Heart left ventricle (tissue), 16 donors: ENCODE results near the gene OR51D1. TPM values are rescaled to one million over a fixed set of nuclear protein-coding genes. Genes with fewer than 3 reads are reported as not detected.

Experiments
- ATAC-seq, 4 donors: fragments of 200-7000 bp; cut with Tn5 transposase; one replicate each; pipeline ENCODE4 v1.9.1; 2020 to 2022; ENCODE audit warnings: moderate library complexity in 4 of 4, mild to moderate bottlenecking in 3 of 4, moderate number of reproducible peaks in 1 of 4
- DNase-seq, 5 donors: peaks; one replicate each; pipeline ENCODE4 v3.0.0-alpha.2; 2020
- H3K27ac ChIP-seq, 12 donors: fragments of 200-600 bp; sonication (generic) in 4 of 12; one replicate each; pipeline versions ENCODE4 v1.5.0 to v1.8.0; 2016 to 2022; ENCODE audit warnings: mild to moderate bottlenecking in 2 of 12
- H3K27me3 ChIP-seq, 9 donors: fragments of 200-600 bp; sonication (generic) in 2 of 9; one replicate each; pipeline versions ENCODE4 v1.5.1 to v1.8.0; 2016 to 2022; ENCODE audit warnings: mild to moderate bottlenecking in 3 of 9
- H3K36me3 ChIP-seq, 9 donors: fragments of 200-600 bp; sonication (generic) in 2 of 9; one replicate each; pipeline versions ENCODE4 v1.5.0 to v1.8.0; 2018 to 2022; ENCODE audit warnings: mild to moderate bottlenecking in 2 of 9
- H3K4me1 ChIP-seq, 12 donors: fragments of 200-600 bp; sonication (generic) in 4 of 12; one replicate each; pipeline versions ENCODE4 v1.5.0 to v1.8.0; 2016 to 2022; ENCODE audit warnings: mild to moderate bottlenecking in 3 of 12
- H3K4me3 ChIP-seq, 12 donors: fragments of 200-600 bp; sonication (generic) in 4 of 12; one replicate each; pipeline versions ENCODE4 v1.5.0 to v1.8.0; 2017 to 2022; ENCODE audit warnings: mild to moderate bottlenecking in 9 of 12, moderate library complexity in 4 of 12
- H3K9me3 ChIP-seq, 12 donors: fragments of 200-600 bp; sonication (generic) in 4 of 12; one replicate each; pipeline versions ENCODE4 v1.5.0 to v1.8.0; 2016 to 2022; ENCODE audit warnings: mild to moderate bottlenecking in 1 of 12
- CTCF ChIP-seq, 12 donors: fragments of 200-600 bp; sonication (generic) in 4 of 12; IDR thresholded peaks; one replicate each; pipeline versions ENCODE4 v1.5.0 to v1.8.0; 2018 to 2022; ENCODE audit warnings: antibody characterized with exemption in 12 of 12, mild to moderate bottlenecking in 5 of 12
- POLR2A ChIP-seq, 2 donors: fragments of 450-650 bp; IDR thresholded peaks; one replicate each; pipeline ENCODE4 v1.6.1; 2017; ENCODE audit warnings: antibody characterized with exemption in 2 of 2, mild to moderate bottlenecking in 2 of 2, moderate library complexity in 2 of 2
- WGBS, 4 donors: extraction: QIAGEN DNeasy Blood & Tissue Kit in 2 of 4; methylation state at CpG; one replicate each; pipeline versions ENCODE4 v1.1.5 to v1.1.7; 2013 to 2018; 5-methylcytosine and 5-hydroxymethylcytosine counted together
- intact Hi-C, 10 donors: fragments of 100-400 bp; cut with DNase I; formaldehyde crosslinking; loops; one replicate each; pipeline versions ENCODE4 v1.11.1 to v1.14.2; 2022
- polyA plus RNA-seq, 2 donors: library from polyadenylated mRNA; stranded (reverse); fragments of 200-250 nt; gene quantifications; one replicate each; pipeline ENCODE4 v1.2.3, GENCODE V29; 2013
- total RNA-seq, 9 donors: library from RNA; depleted of rRNA in 2 of 9; stranded (reverse); fragments of >200 nt in 2 of 9; fragmentation: NEBNext Ultra II Directional in 3 of 9; extraction: Animal tissue kit (Norgen Biotek cat#: 25700) in 3 of 9; gene quantifications; one replicate each; pipeline versions ENCODE4 v1.1.0 to v1.2.4, GENCODE V29; 2016 to 2023
- donor health status: ischemic (EF 13 %, LVEDD 7.1; RV severe dilation, severe dysfunction).
- donor health status: healthy with polysubstance abuse.
- donor health status: DM: no; HTN: yes; CAD: no.
- donor health status: DM: no; HTN: no; CAD: no.
- donor health status: ischemic (EF 25% LVEDD 6.9; RV normal size, moderate dysfunction).
- donor health status: ischemic (EF 25% LVEDD 5.7; RV mildly dilated, moderate dysfunction).
- donor health status: healthy.
- donor health status: DM: yes; HTN: yes; CAD: no.
- donor health status: ischemic (EF 35%, LVEDD 5.7; RV mildly dilated, moderate dysfunction).
- donor health status: nonischemic (EF 11% LVEDD 7.7; RV severe dilation, severe dysfunction).
- donor health status: DM: yes; HTN: yes; CAD: no.
- donor health status: PGD.
- donor health status: ischemic (EF 29% LVEDD 5.4; RV normal size, mild dysfunction).
- donor health status: nonischemic (EF 23%, LVEDD 6.1; RV moderate dilation, normal function).

The OR51D1 gene
- total and polyA plus RNA-seq, 11 donors: not detected

GRCh38 chr11:4677948-4678347, 40.7 kb downstream of the OR51D1 start:
- no peak overlapping the region for H3K4me3 ChIP-seq
- ATAC-seq: no peak
- no peaks in the 10 kb centered on the region for H3K36me3 ChIP-seq
- intact Hi-C loops: no loop called here
- H3K9me3 ChIP-seq: no peaks in the 10 kb centered on the region
- no peaks in the 10 kb centered on the region for H3K4me1 ChIP-seq
- TF ChIP-seq CTCF (IDR thresholded peaks at IDR 0.05) (no peak), POLR2A (IDR thresholded peaks at IDR 0.05) (no peak)
- no peak for DNase-seq
- 92 to 97% (median 94%) methylated on average over 2 of the region's 2 CpGs for WGBS, 4 donors
- H3K27ac ChIP-seq: no peak overlapping the region
- H3K27me3 ChIP-seq: no peaks in the 10 kb centered on the region

GRCh38 chr11:4680341-4680740, 43.1 kb downstream of the OR51D1 start:
- TF ChIP-seq POLR2A (IDR thresholded peaks at IDR 0.05) (no peak), CTCF (IDR thresholded peaks at IDR 0.05) (no peak)

GRCh38 chr11:4682623-4683419, 45.5 kb downstream of the OR51D1 start:
- TF ChIP-seq CTCF (IDR thresholded peaks at IDR 0.05): no peak
- TF ChIP-seq POLR2A (IDR thresholded peaks at IDR 0.05): no peak
- ATAC-seq (no peak), DNase-seq (no peak)
- intact Hi-C loops: no loop called here
- H3K9me3 ChIP-seq: no peaks in the 10 kb centered on the region
- no peak overlapping the region for H3K27ac ChIP-seq
- H3K36me3 ChIP-seq: no peaks in the 10 kb centered on the region
- no peaks in the 10 kb centered on the region for H3K27me3 ChIP-seq
- H3K4me3 ChIP-seq: no peak overlapping the region
- WGBS, 4 donors: 79 to 90% (median 84%) methylated on average over 2 of the region's 2 CpGs
- no peaks in the 10 kb centered on the region for H3K4me1 ChIP-seq

More at GRCh38 chr11:4680341-4680740, 43.1 kb downstream of the OR51D1 start:
- H3K36me3 ChIP-seq: no peaks in the 10 kb centered on the region
- no peaks in the 10 kb centered on the region for H3K9me3 ChIP-seq
- H3K27me3 ChIP-seq: no peaks in the 10 kb centered on the region
- ATAC-seq (no peak), DNase-seq (no peak)
- no peak overlapping the region for H3K4me3 ChIP-seq
- intact Hi-C loops: no loop called here
- H3K4me1 ChIP-seq: no peaks in the 10 kb centered on the region
- H3K27ac ChIP-seq: no peak overlapping the region
- 48 to 52% (median 51%) methylated on average over 3 of the region's 3 CpGs for WGBS, 4 donors

DNA sequence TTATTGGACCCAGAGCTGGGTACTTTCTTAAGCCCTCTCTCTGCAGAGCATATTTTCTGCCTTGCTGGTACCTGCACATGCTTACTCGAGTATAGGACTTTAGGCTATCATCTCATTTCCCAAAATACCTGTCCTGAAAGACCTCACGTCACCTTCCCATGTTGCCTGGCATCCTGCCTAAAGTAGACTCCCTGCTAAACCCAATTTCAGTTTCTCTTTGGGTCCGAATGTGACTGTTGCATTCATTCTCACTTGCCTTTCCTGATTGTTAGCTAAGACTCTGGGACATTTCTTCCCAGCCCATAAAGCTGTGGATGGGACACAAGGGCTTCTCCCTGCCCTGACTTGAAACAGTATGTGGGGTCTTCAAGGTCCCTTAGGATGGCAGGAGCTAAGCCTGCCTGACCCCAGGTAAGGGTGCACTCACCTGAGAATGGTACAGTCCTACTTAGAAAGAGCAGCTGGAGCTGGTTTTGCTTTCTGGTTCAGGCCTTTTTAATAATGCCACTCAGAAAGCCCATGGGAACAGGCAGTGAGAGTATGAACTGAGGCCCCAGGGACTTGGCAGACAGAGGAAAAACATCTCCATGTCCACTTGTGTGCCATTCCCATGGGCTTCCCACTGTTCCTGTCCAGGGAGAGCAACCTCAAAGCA, 47.5 kb downstream of the OR51D1 start:
- WGBS, 4 donors: 74 to 86% (median 85%) methylated on average over 3 of the region's 3 CpGs
- ATAC-seq: no peak
- Histone ChIP-seq H3K4me1 (no peaks in the 10 kb centered on the region), H3K36me3 (no peaks in the 10 kb centered on the region), H3K9me3 (no peaks in the 10 kb centered on the region), H3K27ac (no peak overlapping the region), H3K4me3 (no peak overlapping the region), H3K27me3 (no peaks in the 10 kb centered on the region)
- no peak for TF ChIP-seq CTCF (IDR thresholded peaks at IDR 0.05)
- no peak for DNase-seq
- intact Hi-C loops: no loop called here

Other genes starting within 250 kb of the OR51D1 start
- 10 to 100 TPM in 2 of 9 donors, 1 to 10 TPM in 7; 7.1 to 36.0 (median 8.5) TPM for gene TRIM21, start 243.8 kb upstream of the OR51D1 start, total RNA-seq
- gene TRIM21, start 243.8 kb upstream of the OR51D1 start, polyA plus RNA-seq: 1 to 10 TPM; 8.5 TPM
- not detected for gene OR52K2, start 188.2 kb upstream of the OR51D1 start, total RNA-seq
- gene OR52K2, start 188.2 kb upstream of the OR51D1 start, polyA plus RNA-seq: not detected
- gene OR52K1, start 154.8 kb upstream of the OR51D1 start, total RNA-seq: under 1 TPM in 2 of 9 donors, not detected in 7; 0.05 TPM
- not detected for gene OR52K1, start 154.8 kb upstream of the OR51D1 start, polyA plus RNA-seq
- gene OR52M1, start 92.3 kb upstream of the OR51D1 start, total RNA-seq: not detected
- gene OR52M1, start 92.3 kb upstream of the OR51D1 start, polyA plus RNA-seq: not detected
- not detected for gene OR52I2, start 55.7 kb upstream of the OR51D1 start, total RNA-seq
- gene OR52I2, start 55.7 kb upstream of the OR51D1 start, polyA plus RNA-seq: not detected
- not detected for gene OR52I1, start 43.4 kb upstream of the OR51D1 start, total RNA-seq
- gene OR52I1, start 43.4 kb upstream of the OR51D1 start, polyA plus RNA-seq: not detected
- gene TRIM68, start 29.2 kb upstream of the OR51D1 start, total RNA-seq: 10 to 100 TPM in 5 of 9 donors, 1 to 10 TPM in 4; 7.5 to 14.1 (median 10.2) TPM
- 1 to 10 TPM; 3.8 to 8.3 TPM for gene TRIM68, start 29.2 kb upstream of the OR51D1 start, polyA plus RNA-seq
- 1 to 10 TPM in 8 of 9 donors, under 1 TPM in 1; 0.69 to 4.3 (median 2.2) TPM for gene OR51E1, start 6.5 kb downstream of the OR51D1 start, total RNA-seq
- 1 to 10 TPM; 1.8 to 2.1 TPM for gene OR51E1, start 6.5 kb downstream of the OR51D1 start, polyA plus RNA-seq
- gene OR51E2, start 60.4 kb downstream of the OR51D1 start, total RNA-seq: under 1 TPM in 5 of 9 donors, not detected in 4; 0.10 to 0.50 (median 0.30) TPM
- gene OR51E2, start 60.4 kb downstream of the OR51D1 start, polyA plus RNA-seq: under 1 TPM; 0.08 to 0.11 TPM
- gene MMP26, start 67.3 kb downstream of the OR51D1 start, total RNA-seq: not detected
- not detected for gene MMP26, start 67.3 kb downstream of the OR51D1 start, polyA plus RNA-seq
- gene OR51F1, start 132.5 kb downstream of the OR51D1 start, total RNA-seq: not detected
- gene OR51F1, start 132.5 kb downstream of the OR51D1 start, polyA plus RNA-seq: not detected
- not detected for gene OR52R1, start 166.9 kb downstream of the OR51D1 start, total RNA-seq
- not detected for gene OR52R1, start 166.9 kb downstream of the OR51D1 start, polyA plus RNA-seq
- not detected for gene OR51F2, start 183.8 kb downstream of the OR51D1 start, total RNA-seq
- not detected for gene OR51F2, start 183.8 kb downstream of the OR51D1 start, polyA plus RNA-seq
- gene OR51S1, start 211.7 kb downstream of the OR51D1 start, total RNA-seq: not detected
- gene OR51S1, start 211.7 kb downstream of the OR51D1 start, polyA plus RNA-seq: not detected
- not detected for gene OR51T1, start 244.4 kb downstream of the OR51D1 start, total RNA-seq
- gene OR51T1, start 244.4 kb downstream of the OR51D1 start, polyA plus RNA-seq: not detected